Cardiac muscle cell (in vitro differentiated cells and primary cell): ENCODE measurements around the gene INHBB. TPM values are rescaled to one million over a fixed set of nuclear protein-coding genes. Genes with fewer than 3 reads are reported as not detected.

Experiments used
- DNase-seq, 2 donors: peaks; one replicate each; pipeline versions ENCODE4 v3.0.0 to v3.0.0-alpha.2; 2010 to 2017; ENCODE audit warnings: low read depth in 1 of 2, low spot score in 1 of 2
- H3K27ac ChIP-seq: fragments of 200-600 bp; sonication (generic); 2 replicates; pipeline ENCODE4 v1.5.1; 2016
- H3K27me3 ChIP-seq: fragments of 200-600 bp; sonication (generic); 2 replicates; pipeline ENCODE4 v1.6.0; 2016; ENCODE audit warnings: control low read depth
- H3K36me3 ChIP-seq: fragments of 200-600 bp; sonication (generic); 2 replicates; pipeline ENCODE4 v1.5.1; 2016; ENCODE audit warnings: control low read depth
- H3K4me1 ChIP-seq: fragments of 200-600 bp; sonication (generic); 2 replicates; pipeline ENCODE4 v1.8.1; 2017; ENCODE audit warnings: low read depth, mild to moderate bottlenecking, mixed run types
- H3K4me3 ChIP-seq: fragments of 200-600 bp; sonication (generic); 2 replicates; pipeline ENCODE4 v1.5.1; 2016; ENCODE audit warnings: mild to moderate bottlenecking
- H3K9me3 ChIP-seq: fragments of 200-600 bp; sonication (generic); 2 replicates; pipeline ENCODE4 v1.5.1; 2017; ENCODE audit warnings: low read depth, mild to moderate bottlenecking, control low read depth
- polyA plus RNA-seq: library from polyadenylated mRNA; unstranded; fragments of >200 nt; fragmentation: Nextera tagmentation; extraction: Ambion mirVana; gene quantifications from 2 replicates; pipeline ENCODE4 v1.2.1, GENCODE V29; 2016
- total RNA-seq: library from RNA; depleted of rRNA; stranded (reverse); fragments of >200 nt; gene quantifications from 2 replicates; pipeline ENCODE4 v1.2.3, GENCODE V29; 2016
- TF ChIP-seq, protein P1 (sequence below): IDR thresholded peaks from 2 replicates; pipeline ENCODE4 v1.5.1; 2012; ENCODE audit warnings: low read depth, mild to moderate bottlenecking, low read length

INHBB gene
- total and polyA plus RNA-seq, 2 experiments from 2014 or later: not detected

DNA sequence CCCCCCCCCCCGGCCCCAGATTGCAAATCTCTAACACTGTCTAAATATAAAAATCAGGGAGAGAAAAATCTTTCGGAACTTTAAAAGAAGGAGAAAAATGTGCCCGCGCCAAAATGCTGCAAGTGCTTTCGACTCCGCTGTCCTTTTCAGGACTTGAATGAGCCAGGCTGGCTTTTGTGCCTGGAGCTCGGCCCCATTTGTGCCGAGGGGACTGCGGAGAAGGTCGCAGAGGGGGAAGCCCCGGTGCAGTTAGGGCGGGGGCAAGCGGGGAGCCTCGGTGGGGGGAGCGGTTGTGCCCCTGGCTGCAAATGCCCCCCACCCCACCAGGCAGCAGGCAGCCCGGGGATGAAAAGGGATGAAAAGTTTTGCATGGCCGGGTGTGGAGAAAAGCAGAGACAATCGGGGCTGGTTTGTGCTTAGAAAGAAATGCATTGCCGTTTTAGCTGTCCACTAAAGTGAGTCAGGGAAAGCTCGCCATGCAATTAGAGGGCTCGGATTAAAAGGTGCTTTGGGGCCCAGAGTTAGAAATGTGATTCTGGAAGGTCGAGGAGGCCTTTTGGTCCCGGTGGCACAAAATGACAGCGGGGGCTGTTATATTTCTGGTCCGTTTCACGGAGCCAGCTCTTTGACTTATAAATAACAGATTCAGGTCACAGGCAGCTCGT lies 1.6 kb downstream of the INHBB start:
- H3K36me3 ChIP-seq: no peaks in the 10 kb centered on the region
- TF ChIP-seq, protein P1, sequence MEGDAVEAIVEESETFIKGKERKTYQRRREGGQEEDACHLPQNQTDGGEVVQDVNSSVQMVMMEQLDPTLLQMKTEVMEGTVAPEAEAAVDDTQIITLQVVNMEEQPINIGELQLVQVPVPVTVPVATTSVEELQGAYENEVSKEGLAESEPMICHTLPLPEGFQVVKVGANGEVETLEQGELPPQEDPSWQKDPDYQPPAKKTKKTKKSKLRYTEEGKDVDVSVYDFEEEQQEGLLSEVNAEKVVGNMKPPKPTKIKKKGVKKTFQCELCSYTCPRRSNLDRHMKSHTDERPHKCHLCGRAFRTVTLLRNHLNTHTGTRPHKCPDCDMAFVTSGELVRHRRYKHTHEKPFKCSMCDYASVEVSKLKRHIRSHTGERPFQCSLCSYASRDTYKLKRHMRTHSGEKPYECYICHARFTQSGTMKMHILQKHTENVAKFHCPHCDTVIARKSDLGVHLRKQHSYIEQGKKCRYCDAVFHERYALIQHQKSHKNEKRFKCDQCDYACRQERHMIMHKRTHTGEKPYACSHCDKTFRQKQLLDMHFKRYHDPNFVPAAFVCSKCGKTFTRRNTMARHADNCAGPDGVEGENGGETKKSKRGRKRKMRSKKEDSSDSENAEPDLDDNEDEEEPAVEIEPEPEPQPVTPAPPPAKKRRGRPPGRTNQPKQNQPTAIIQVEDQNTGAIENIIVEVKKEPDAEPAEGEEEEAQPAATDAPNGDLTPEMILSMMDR: no peak
- H3K4me3 ChIP-seq: no peak overlapping the region
- peaks cover 4% of the 10 kb centered on the region for H3K4me1 ChIP-seq
- H3K27ac ChIP-seq: no peak overlapping the region
- H3K27me3 ChIP-seq: peaks cover 98% of the 10 kb centered on the region
- DNase-seq: peak; percentile 27 to 74
- H3K9me3 ChIP-seq: no peaks in the 10 kb centered on the region

DNA sequence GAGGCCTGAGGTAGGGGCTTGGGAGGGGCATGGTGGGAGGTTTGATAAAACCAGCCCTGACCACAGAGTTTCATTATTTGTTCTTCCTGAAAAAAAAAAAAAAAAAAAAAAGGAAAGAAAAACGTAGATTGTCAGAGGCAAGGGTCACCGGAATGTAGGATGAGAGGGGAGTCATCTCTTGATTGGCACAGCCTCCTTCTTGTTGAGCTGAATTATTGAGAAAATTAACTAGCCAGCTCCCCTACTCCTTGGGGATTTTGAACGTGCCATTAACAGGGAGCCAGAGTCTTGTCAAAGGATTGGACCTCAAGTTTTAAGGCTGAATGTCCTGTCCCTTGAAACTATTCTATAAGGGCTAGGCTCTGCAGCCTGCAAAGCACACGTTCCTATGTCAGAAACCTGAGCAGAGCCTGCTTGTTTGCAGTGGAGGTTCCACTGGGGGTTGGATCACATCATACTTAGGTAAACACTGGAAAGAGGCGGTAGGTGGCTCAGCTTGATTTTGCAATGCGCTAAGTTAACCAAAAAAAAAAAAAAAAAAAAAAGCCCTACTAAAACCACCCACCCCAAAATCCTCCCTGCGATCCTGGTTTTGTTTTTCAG lies 2.3 kb downstream of the INHBB start:
- H3K4me3 ChIP-seq: no peak overlapping the region
- H3K36me3 ChIP-seq: no peaks in the 10 kb centered on the region
- H3K27ac ChIP-seq: no peak overlapping the region
- peaks cover 97% of the 10 kb centered on the region for H3K27me3 ChIP-seq
- H3K9me3 ChIP-seq: no peaks in the 10 kb centered on the region
- TF ChIP-seq, protein P1: no peak
- no peak for DNase-seq
- peaks cover 4% of the 10 kb centered on the region for H3K4me1 ChIP-seq

GRCh38 chr2:120348737-120349439 lies 3.0 kb downstream of the INHBB start:
- H3K36me3 ChIP-seq: no peaks in the 10 kb centered on the region
- no peaks in the 10 kb centered on the region for H3K9me3 ChIP-seq
- TF ChIP-seq, protein P1: no peak
- H3K27ac ChIP-seq: no peak overlapping the region
- peak; percentile 47 to 59 for DNase-seq
- no peak overlapping the region for H3K4me3 ChIP-seq
- peaks cover 90% of the 10 kb centered on the region for H3K27me3 ChIP-seq
- peaks cover 4% of the 10 kb centered on the region for H3K4me1 ChIP-seq

DNA sequence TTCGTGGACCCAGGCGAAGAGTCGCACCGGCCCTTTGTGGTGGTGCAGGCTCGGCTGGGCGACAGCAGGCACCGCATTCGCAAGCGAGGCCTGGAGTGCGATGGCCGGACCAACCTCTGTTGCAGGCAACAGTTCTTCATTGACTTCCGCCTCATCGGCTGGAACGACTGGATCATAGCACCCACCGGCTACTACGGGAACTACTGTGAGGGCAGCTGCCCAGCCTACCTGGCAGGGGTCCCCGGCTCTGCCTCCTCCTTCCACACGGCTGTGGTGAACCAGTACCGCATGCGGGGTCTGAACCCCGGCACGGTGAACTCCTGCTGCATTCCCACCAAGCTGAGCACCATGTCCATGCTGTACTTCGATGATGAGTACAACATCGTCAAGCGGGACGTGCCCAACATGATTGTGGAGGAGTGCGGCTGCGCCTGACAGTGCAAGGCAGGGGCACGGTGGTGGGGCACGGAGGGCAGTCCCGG lies 3.5 kb downstream of the INHBB start:
- Histone ChIP-seq H3K27ac (no peak overlapping the region), H3K27me3 (peaks cover 89% of the 10 kb centered on the region), H3K4me1 (peaks cover 4% of the 10 kb centered on the region), H3K36me3 (no peaks in the 10 kb centered on the region), H3K9me3 (no peaks in the 10 kb centered on the region), H3K4me3 (no peak overlapping the region)
- TF ChIP-seq, protein P1: no peak
- DNase-seq: no peak

DNA sequence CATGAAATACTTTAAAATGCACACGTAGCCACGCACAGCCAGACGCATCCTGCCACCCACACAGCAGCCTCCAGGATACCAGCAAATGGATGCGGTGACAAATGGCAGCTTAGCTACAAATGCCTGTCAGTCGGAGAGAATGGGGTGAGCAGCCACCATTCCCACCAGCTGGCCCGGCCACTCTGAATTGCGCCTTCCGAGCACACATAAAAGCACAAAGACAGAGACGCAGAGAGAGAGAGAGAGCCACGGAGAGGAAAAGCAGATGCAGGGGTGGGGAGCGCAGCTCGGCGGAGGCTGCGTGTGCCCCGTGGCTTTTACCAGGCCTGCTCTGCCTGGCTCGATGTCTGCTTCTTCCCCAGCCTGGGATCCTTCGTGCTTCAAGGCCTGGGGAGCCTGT lies 4.1 kb downstream of the INHBB start:
- H3K9me3 ChIP-seq: no peaks in the 10 kb centered on the region
- no peak overlapping the region for H3K4me3 ChIP-seq
- TF ChIP-seq, protein P1: no peak
- no peaks in the 10 kb centered on the region for H3K36me3 ChIP-seq
- DNase-seq: no peak
- H3K27ac ChIP-seq: no peak overlapping the region
- H3K27me3 ChIP-seq: peaks cover 89% of the 10 kb centered on the region
- no peaks in the 10 kb centered on the region for H3K4me1 ChIP-seq
